GM18517 (cell line): ENCODE data around the gene BLVRB.
"Not testable (repeated sequence)": the region's sequence is repeated elsewhere in the genome, so short reads cannot be mapped to it uniquely, and the experiment has no call there.

Experiments
- ATAC-seq: cut with Tn5 transposase; IDR thresholded peaks from one replicate; pipeline ENCODE4 v1.9.1; 2021; ENCODE audit warnings: mild to moderate bottlenecking, moderate library complexity; ENCODE audit not compliant: unreplicated experiment

BLVRB gene

DNA sequence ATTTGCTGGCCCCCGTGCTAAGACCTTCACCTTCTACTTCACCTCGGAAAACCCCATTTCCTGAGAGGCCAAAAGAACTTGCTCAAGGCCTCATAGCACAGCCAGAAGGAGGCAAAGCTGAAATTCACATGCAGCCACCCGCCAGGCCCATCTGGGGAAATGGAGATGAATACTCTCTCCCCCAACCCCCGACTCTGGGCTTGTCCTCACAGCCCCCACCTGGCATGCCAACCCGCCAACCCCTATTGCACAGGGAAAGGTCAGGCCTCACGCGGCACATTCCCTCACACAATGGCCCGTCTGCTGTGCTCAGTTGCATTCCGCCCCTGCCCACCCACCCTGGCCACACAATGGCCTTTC lies 55.5 kb downstream of the BLVRB start:
- no peak for ATAC-seq

DNA sequence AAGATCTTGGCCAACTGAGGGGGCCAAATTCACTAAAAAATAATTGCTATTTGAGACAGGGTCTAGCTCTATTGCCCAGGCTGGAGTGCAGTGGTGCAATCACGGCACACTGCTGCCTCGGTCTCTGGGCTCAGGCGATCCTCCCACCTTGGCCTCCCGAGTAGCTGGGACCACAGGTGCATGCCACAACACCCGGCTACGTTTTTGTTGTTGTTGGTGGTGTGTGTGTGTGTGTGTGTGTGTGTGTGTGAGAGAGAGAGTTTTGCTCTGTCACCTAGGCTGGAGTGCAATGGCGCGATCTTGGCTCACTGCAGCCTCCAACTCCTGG lies 57.0 kb downstream of the BLVRB start:
- ATAC-seq: not testable (repeated sequence)

DNA sequence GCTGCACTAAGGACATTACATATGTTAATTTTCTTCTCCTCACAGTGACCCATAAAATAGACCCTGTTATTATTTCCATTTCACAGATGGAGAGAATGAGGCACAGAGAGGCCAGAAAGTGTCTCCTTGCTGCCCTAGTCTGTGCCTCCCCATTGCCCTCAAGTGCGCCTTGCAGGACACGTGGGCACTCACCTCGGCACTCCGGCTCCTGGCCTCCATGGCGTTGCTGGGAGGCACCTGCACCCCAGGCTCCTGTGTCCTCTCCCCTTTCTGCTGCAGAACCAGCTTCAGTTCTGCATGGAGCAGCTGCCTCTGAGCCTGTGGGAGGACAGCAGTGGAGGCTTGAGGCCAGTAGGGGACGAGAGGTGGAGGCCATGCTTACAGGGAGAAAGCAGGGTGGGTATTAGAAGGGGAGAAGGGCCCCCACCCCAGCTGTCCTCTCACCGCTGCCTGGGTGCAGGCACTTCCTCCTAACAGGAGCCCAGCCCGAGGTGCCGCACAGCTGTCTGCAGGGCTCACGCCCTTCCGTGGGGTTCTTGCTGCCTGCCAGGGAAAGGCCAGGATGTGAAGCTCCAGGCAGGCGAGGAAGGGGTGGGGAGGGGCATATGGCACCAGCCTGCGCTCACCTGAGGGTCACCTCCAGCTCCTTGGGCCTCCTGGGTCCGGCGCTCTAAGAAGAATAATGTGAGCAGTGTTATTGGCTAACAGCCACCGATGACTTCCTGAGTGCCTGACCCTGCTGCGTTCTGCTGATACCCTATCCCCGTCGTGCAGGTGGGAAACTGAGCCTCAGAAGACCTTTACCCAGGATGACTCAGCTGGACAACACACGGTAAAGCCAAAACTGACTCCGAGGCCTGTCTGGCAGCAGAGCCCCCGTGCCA lies 57.6 kb downstream of the BLVRB start:
- no peak for ATAC-seq

DNA sequence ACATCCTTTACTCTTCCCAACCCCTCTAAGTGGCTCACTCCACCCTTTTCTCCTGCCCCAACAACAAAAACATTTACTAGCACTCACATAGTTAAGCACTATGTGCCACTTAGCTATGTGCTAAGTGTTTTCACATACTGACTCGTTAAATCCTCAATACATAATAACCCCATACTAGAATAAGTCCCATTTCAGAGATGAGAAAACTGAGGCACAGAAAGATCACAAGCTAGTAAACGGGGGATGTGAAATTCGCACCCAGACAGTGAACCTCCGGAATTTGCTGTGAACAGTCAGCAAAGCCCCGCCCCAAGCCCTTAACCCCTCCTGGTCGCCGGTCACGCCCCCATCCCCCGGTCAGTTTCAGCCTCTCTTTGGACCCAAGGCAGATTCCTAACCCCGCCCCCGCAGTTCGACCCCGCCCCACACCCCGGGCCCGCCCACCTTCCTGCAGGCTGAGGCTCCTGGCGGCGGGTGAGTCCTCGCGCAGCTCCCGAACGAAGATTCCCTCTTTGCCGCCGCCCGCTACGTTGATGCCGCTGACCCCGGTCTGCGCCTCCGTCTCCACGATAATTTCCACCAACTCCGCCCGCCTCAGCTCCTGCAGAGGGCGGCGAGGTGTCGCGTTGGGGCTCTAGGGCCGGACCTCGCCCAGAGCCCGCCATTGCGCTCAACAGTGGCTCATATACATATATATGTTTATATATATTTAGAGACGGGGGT lies 62.1 kb downstream of the BLVRB start:
- ATAC-seq: peak; percentile 57

DNA sequence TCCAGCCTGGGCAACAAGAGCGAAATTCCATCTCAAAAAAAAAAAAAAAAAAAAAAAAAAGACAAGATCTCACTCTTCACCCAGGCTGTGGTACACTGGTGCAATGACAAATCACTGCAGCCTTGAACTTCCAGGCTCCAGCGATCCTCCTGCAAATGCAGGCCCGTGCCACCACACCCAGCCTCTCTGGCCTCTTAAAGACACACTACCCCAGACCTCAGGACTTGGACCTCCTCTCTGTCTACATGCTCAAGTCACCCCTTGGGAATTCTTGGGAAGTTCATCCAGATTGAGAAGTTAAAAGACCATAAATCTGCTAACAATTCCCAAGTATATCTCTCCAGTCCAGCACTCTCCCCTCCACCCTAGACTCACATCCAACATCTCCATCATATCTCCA lies 65.0 kb downstream of the BLVRB start:
- no peak for ATAC-seq

DNA sequence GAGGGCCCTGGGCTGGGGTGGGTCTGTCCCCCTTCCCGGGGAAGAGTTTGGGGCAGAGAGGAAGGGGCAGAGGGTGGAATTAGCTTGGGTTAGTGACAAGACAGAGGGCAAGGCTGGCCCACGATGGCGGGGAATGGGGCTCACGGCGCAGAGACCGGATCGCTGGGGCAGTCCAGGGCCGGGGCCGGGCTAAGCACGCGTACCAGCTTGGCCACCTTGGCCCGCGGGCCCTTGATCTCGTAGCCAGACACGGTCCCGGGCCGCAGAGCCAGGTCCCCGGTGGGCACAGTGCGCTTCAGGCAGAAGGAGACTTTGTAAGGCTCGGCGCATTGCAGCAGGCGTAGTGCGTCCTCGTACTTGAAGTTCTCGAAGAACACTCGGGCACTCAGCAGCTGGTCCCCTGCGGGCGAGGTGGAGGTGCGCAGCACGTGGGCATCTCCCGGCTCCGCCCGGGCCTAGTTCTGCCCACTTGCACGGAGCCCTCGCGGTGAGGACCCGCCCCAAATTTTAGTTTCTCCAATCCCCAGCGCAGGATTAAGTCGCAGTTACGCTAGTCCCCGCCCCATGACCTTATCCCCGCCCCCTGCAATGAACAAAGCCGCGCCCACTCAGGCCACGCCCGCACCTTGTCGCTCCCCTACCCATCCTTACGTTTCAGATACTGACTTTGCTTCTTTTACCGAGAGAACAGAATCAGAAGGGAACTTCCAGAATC lies 67.0 kb downstream of the BLVRB start:
- ATAC-seq: no peak
